GM18907 (cell line): Measurements from ENCODE around the gene FIBCD1.

Experiments
- ATAC-seq: cut with Tn5 transposase; IDR thresholded peaks from one replicate; pipeline ENCODE4 v1.9.1; 2021; ENCODE audit warnings: mild to moderate bottlenecking, moderate library complexity; ENCODE audit not compliant: unreplicated experiment

FIBCD1 gene

DNA sequence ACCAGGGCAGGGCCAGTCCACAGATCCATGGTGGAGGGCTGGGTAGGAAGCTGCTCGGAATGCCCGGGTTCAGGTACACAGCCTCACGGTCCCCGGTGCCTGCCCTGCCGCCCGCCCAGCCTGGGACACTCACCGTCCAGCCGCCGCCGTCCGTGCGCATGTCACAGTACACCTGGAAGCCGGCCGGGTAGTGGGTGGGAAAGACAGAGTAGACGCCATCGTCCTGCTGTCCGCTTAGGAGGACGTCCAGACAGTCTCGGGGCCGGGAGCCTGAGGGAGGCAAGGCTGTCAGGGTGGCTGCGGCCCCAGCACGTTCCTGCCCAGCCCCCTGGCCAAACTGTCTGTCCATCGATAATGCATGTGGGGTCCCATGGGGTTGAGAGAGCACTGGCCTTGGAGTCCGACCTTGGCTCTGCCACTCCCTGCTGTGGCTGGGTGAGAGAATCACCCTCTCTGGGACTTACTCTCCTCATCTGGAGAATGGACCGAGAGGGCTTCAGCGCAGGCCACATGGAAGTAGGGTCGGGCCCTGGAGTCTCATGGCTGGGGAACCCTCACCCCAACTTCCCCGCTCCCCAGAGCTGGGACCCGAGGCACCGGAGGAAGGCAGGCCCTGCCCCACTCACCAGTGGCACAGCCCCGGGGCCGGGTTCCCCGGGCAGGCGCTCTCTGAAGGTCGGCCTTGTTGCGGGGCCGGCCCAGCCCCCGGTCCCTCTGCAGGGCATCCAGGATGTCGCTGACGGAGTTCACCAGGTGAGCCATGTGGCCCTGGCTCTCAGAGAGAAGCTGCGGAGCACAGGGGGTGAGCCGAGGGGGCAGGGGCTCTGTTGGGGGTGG is 15.2 kb downstream of the FIBCD1 start:
- ATAC-seq: no peak

DNA sequence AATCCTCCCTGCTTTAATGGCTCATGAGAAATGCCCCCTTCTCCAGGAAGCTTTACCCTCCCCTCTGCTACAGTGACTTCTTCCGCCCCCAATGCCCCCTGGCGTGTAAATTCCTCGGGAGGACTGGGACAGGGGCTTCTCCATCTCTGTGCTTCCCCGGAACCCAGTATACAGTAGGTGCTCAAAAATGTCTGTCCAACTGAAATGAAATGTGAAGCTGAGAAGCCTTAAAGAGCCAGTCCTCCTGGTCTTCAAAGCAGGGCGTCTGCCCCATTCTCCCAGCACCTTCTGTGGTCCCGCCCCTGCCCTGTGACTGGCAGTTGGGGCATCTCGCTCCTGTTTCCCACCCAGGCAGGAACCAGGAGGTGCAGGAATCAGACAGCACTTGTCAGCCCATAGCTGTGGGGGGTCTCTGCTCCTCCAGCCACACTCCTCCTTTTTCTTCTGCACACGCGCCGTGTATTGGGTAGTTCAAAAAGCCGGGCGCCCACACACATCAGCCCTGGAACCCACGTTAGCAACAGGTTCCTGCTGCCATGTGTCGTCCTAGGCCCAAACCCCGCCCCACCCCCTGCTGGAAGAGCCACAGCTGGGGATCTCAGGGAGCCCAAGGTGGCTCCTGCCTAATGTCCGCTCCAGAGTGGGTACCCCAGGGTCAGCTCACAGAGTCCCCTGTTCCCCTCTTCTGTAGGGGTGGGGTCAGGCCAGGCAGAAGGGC is 16.0 kb downstream of the FIBCD1 start:
- ATAC-seq: no peak

DNA sequence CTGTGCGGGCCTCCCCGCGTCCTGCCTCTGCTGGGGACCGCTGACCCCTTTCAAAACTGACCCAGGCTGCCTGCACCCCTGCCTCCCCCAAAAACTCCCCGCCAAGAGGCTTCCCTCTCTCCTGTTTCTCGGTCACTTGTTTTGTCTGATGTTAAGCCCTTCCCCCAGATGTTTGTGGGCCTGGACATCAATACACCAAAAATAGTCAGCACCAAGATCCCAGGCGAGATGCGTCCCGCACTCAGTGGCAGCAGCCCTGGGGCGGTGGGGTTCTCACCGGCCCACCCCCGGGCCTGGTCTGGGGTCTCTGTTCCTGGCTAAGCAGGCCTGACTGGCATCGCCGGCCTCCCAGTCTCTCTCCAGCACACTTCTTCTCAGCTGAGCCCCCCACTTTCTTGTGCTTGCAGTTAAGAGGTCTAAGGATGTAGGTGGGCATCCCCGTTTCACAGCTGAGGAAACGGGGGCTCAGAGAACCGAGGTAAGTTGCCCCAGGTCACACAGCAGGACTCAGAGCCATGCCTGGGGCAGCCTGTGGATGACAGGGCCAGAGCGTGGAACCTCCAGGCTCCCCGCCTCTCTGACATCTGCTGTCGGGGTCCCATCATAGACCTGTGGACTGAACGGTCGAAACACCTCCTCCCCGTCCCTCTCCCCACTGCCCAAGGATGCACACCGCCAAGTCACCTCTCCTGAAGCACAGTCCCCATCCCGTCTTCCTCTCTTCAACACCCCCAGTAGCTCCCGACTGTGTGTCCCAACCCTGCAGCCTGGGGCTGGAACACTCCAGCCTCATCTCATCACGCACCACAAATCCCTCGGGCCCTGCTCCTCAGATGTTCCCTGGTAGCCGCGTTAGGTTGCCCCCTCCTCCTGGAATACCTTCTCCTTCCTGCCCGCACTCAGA is 16.8 kb downstream of the FIBCD1 start:
- no peak for ATAC-seq

DNA sequence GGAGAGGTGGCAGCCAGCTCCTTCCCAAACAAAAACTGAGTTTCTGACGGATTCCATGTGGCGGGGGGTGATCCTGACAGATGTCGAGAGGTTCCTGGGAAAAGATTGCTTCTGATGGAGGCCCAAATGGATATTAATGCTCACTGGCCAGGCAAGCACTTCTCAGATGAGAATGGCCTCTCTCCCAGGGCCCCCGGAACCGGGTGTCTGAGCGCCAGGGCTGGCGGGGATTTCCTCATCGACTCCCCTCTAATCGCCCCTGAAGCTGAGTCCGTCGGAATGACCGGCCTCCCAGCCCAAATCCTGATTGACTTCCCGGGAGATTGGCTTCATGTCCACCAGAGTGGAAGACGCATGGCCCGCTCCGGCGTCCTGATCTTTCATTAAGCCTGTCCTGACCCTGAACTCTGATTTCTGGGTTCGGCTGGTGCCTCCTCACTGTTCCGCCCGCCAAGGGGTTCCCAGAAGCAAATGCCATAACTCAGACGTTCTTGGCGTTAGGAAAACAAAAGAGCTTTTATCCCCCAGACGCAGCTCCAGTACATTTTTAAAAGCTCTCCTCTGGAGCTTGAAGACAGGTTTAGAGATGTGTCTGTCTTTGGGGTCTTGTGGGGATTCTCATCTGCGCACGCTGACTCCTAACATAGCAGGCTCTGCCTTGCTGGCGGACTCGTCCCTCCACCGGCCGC is 17.6 kb downstream of the FIBCD1 start:
- no peak for ATAC-seq

DNA sequence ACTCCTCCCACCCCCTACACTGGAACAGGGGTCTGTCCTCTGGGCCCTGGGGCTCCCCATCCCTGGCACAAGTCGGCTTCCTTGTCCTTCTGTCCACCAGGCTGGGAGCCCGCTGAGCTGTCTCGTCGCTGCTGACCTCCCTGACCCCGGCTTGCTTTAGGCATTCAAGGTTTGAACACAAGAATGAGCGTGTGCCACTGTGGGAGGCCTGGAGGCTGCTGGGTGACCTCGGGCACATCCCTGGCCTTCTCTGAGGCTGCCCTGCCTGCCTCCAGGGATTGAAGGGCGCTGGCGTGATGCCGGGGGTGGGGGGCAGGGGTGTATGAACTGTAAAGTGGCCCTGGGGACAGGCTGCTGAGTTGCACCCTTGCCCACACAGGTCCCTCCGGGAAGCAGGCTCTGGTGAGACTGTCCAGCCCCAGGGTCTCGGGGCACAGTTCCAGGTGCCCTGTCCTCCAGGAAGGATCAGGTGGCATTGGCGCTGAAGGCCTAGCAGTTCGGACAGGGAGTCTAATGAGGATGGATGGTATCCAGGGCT is 18.2 kb downstream of the FIBCD1 start:
- no peak for ATAC-seq

DNA sequence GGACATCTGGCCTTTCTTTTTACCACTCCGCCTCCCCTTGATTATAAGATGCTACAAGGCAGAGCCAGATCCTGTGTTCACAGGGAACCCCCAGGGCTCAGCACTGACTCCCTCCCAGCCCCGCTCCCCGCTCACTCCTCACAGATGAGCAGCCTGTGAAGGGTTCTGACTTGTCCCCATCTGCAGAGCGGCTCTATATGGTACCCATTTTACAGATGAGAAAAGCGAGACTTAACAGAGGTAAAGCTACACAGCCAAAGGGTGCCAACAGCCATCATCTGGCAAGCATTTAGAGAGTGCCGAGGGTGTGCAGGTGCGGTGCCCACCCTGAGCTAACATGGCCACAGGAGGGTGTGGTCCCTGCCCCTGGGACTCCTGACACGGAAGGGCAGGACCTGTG is 18.8 kb downstream of the FIBCD1 start:
- no peak for ATAC-seq

DNA sequence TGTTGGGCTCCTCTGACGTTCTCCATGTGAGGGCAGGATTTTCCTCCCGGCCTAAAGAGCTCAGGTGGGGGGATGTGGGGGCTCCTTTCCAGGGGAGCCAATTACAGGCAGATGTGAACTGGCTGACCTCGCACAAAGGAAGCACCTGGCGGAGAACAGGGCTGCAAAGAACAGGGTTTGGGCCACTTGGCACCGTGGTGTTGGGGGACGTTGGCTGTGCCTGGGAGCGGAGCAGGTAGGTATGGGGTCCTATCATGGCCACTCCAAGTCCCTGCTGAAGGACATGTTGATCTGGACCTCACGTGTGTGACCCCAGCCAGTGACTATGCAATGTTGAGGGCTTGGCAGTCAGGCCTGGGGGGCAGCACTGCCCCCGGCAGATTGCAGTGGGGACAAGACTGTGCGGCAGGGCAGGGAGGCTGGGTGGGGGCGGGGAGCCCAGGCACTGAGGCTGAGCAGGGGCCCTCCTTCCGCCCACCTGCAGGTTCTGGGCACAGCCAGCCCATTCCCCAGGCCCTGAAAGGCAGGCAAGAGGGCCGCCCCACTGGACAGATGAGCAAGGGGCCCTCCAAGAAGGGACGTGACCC is 19.4 kb downstream of the FIBCD1 start:
- ATAC-seq: no peak

DNA sequence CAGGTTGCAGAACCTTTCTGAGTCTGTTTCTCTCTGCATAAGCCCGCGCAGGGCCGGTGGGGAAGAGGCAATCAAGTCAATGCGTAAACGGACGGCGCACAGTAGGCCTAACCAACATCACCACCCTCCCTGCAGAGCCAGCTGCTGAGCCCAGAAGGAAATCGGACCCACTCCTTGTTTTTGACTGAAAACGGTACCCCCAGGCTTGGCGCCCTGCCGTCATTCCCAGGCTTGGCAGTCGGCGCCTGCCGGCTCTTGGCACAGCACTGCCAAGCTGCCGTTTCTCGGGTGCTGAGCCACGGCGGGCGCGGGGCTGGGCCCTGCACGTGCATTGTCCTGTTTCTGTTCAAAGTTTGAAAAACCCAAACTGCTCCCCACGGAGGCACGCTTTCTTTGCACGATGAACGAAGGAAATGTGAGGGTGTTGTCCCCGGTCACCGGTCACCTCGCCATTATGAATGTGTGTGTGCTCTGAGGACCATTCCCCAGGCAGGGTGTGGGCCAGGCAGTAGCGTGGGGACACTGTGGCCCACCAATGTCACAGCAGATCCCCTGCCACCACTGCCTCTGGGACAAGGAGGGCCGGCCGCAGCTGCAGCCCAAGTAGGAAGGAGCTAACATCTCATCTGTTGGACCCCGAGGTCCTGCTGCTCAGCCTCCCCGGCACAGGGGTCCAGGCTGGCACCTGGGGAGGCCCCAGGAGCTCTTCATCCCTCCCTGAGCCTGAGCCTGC is 20.1 kb downstream of the FIBCD1 start:
- no peak for ATAC-seq

DNA sequence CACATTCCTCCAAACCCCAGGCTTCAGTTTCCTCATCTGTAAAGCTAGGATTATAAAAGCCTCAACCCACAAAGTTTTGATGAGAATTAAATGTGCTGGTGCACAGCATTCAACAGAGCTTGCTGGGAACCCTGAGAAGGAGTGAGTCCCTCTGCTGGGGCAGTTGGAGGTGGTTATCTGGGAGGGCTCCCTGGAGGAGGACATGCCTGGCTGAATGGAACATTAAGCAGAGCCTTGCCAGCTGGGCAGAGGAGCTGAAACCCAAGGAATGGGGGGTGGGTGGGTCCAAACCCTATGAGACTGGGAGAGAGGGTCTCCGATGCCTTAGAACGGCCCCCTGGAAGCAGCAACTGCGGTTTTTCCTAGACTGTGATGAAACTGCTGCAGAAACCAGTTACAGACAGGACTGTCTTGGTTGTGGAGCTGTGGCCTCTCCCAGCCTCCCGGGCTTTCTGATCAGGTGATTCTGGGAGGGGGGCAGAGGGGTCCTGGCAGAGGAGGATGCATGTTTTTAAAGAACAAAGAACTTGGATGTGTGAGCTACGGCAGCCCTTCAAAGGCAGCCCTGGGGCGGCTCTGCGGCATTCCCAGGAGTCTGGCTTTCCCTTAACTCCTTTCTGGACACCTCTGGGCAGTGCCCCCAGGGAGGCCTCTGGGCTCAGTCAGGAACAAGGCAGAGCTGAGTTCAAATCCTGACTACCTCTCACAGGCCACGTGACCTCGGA is 20.8 kb downstream of the FIBCD1 start:
- no peak for ATAC-seq

DNA sequence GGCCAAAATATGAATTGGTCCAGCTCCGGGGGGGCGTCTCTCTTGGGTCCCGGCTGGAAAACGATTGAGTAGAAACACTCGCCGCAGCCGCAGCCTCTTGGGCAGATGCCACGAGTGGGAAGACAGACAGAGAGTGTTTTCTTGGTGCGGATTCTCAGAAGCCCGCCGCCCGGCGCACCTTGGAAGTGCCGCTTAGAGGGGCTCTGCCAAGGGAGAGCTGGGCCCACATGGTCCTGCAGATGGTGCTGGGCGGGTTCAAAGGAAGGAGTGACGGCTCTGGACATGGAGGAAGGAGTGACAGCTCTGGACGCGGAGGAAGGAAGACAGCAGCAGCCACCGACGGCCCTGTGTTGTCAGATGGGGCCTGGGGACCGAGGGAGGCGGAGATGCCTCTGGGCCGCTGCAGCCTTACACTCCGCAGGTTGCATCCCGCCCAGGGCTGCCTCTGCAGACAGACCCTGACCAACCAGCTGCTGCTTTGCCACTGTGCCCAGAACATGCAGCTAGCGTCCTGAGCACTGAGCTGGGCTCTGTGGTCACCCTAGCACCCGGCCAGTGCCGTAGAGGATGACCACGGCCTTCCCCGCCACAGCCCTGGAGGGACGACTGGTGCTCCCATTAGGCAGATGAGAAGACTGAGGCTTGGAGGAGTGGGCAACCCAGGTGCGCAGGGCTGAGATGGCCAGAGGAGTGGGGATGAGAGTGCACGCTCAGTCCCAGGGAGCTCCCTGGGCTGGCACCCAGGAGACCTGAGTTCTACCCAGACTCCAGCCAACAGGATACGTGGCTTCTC is 21.7 kb downstream of the FIBCD1 start:
- ATAC-seq: no peak

DNA sequence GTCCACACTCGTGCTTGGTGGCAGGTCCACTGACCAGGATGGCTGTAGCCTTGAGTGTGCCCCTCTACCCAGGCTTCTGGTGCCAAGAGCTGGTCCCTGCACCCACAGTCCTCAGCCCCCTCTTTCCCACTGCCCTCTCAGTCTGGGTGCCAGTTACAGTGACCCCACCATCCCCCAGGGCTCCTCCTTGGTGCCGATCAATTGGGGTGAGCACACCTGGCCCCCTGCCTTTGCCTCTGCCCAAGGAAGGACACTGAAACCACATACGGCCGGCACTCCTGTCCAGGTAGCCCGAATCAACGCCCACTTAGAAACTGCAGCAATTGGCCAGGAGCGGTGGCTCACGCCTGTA is 24.0 kb downstream of the FIBCD1 start:
- ATAC-seq: no peak

DNA sequence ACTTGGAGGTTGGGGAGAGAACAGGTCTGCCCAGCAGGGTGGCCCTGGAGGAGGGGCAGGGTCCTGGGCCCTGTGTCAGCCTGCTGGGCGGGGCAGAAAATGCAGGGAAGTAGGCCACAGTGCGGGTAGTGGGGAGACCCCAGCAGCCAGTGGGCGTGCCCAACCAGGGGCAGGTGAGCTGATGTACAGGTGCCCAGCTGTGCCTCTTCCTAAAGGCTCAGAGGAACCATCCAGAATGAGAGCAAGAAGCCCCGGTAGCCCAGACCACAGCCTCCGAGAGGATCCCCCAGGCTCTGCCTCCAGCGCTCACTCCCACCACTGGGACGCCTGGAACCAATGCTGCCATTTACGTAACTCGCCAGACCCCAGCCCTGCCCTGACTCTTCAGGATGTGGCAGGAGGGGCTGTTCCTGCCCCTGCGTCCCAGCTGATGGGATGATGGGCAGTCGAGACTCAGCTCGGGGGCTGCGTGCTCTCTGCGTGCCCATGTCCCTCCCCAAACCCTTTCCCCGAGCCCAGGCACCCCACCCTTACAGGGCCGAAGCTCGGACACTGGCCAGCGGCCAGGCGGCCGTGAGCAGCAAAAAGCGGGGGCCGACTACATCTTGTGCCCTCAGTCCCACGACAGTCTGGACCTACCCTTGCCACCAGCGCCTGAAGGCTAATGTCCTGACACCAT is 24.5 kb downstream of the FIBCD1 start:
- no peak for ATAC-seq

DNA sequence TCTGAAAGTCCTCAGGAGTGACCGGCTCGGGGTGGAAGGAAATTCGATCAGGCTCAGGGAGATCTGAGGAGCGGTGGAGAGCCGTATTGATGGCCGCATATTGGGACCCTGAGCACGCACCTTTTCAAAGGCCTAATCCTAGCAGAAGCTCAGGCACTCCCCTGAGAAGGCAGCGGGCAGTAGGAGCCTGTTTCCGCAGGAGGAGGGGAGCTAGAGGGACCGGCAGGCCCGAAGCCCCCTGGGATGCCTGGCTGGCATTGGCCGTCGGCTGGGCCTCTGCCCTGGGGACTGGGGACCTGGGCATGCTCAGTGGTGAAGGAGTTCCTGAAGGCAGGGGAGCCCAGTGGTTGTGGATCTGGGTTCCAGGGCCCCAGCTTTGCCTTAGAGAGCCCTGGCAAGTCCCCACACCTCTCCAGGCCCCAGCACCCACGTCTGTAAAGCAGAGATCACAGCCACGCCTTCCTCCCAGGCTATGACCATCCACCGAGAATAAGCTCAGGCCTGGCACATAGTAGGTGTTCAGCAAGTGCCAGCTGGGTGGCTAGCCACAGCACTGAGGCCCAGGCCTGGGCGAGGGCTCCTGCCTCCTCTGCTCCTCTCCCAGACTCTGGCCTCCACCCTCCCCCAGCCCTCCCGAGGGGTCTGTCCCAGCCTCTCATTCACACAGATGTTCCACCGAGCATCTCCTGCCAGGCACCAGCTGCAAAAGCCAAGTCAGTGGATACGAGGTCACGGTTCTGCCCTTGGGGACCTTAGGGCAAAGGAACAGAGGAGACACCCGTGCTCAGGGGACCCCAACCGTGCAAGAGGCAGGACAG is 25.2 kb downstream of the FIBCD1 start:
- no peak for ATAC-seq

DNA sequence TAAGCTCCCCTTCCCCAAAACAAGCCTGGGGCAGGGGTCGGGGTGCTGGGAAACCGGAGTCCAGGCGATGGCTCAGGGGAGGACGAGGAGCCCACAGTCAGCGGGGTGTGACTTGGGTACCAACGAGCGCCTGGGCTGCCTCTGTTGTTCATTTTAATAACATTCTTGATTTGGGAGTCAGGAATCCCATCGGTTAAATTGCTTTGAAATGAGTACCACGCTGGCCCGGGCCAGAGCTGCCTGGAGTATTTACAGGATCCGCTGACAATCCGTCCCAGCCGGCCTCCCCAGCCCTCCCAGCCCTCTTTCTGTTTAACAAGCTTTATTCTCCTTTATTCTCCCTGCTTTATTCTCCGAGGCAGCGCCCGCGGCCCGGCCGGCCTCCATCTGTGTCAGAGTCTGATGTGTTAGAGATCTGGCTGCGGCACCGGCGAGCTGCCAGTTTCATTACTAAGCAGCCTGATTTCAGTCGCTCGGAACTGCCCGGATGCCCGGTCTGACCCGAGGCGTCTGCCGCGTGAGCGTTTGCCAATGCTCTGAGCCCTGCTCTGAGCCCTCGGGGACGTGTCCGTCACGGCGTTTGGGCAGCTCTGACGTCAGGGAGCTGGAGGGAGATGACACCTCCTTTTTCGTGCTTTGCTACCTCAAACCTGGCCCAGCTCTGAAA is 26.0 kb downstream of the FIBCD1 start:
- no peak for ATAC-seq

DNA sequence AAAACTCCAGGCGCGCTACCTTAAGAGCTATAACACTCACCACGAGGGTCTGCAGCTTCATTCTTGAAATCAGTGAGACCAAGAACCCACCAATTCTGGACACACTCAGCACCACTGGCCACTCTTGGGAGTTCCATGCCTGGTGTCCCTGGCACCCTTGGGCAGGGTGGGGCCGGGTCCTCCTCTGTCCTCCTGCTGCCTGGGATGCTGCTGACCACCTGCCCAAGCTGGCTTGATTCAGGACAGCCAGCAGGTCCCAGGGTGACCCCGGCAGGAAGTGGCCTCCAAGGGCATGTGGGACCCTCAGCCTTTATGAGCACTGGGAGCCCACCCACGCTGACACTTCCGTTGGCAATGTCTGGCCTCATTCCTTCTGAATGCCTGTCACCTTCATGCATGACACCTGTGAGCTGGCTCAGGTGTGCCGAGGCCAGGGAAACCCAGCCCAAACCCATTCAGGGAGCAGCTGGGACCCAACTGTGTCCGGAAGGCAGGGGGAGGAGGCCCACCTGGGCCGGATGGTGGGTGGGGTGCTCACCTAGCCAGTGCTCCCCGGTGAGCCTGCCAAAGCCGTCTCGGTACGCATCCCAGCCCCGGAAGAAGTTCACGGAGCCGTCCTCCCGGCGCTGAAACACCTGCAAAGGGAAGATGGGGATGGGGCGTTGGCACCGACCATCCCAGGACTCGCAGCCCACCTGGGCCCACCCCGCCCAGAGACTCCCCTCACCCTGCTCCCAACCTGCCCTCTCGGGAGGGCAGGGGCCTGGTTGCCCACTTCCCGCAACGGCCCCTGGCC is 27.6 kb downstream of the FIBCD1 start:
- no peak for ATAC-seq
